Stimulated activated naive CD8-positive, alpha-beta T cell treated with anti-CD3 and anti-CD28 coated beads, Interleukin-15, Interleukin-2, amounts not matched to agents 100 ng/mL and 50 ng/mL, for 24 hours (primary cell): Measurements from ENCODE around the gene TRIM17.

Experiments
- H3K27ac Mint-ChIP-seq: one replicate; pipeline ENCODE4 v1.8.0; 2021; ENCODE audit warnings: mild to moderate bottlenecking, mixed read lengths
- H3K27me3 Mint-ChIP-seq: one replicate; pipeline ENCODE4 v1.8.0; 2021; ENCODE audit warnings: mixed read lengths
- H3K36me3 Mint-ChIP-seq: one replicate; pipeline ENCODE4 v1.8.0; 2021; ENCODE audit warnings: low read depth, mixed read lengths
- H3K4me1 Mint-ChIP-seq: one replicate; pipeline ENCODE4 v1.8.0; 2021; ENCODE audit warnings: low read depth, mixed read lengths
- H3K4me3 Mint-ChIP-seq: one replicate; pipeline ENCODE4 v1.8.0; 2021; ENCODE audit warnings: mild to moderate bottlenecking, mixed read lengths
- H3K9me3 Mint-ChIP-seq: one replicate; pipeline ENCODE4 v1.8.0; 2021; ENCODE audit warnings: mixed read lengths

TRIM17 gene

DNA sequence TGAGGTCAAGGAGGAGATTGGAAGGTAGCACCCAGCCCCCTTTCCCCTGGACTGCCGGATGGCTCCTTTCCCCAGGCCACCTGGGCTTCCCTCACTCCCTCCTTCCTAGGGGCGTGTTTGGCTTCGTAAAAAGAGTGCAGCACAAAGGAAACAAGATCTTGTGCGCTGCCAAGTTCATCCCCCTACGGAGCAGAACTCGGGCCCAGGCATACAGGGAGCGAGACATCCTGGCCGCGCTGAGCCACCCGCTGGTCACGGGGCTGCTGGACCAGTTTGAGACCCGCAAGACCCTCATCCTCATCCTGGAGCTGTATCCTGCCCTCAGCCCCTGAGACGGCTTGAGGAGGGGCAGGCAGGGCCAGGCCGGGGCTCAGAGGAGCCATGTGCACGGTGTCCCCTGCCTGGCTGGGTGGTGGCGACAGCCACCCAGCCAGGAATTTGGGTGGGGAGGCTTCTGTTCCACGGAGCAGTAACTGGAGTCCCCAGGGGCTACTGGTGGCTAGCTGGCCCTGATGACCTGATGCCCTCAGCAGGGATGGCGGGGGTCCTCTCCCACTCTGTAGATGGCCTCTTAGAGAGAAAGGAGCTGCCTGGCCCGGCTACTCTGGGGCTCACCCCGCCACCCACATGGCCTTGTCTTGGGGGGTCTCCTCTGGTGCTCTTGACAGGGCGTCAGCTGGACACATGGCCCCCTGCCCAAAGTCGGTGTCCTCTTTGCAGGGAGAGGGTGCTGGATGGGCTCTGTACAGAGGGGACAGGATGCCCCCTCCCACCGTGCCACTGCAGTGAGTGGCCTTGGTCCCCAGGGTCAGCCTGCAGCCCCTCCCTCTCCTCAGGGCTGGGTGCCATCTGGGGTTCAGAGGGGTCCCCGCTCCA is 49.6 kb downstream of the TRIM17 start:
- Mint-ChIP-seq H3K4me1 (no peaks in the 10 kb centered on the region), H3K27ac (no peak overlapping the region), H3K36me3 (no peaks in the 10 kb centered on the region), H3K4me3 (no peak overlapping the region), H3K27me3 (no peaks in the 10 kb centered on the region), H3K9me3 (no peaks in the 10 kb centered on the region)

DNA sequence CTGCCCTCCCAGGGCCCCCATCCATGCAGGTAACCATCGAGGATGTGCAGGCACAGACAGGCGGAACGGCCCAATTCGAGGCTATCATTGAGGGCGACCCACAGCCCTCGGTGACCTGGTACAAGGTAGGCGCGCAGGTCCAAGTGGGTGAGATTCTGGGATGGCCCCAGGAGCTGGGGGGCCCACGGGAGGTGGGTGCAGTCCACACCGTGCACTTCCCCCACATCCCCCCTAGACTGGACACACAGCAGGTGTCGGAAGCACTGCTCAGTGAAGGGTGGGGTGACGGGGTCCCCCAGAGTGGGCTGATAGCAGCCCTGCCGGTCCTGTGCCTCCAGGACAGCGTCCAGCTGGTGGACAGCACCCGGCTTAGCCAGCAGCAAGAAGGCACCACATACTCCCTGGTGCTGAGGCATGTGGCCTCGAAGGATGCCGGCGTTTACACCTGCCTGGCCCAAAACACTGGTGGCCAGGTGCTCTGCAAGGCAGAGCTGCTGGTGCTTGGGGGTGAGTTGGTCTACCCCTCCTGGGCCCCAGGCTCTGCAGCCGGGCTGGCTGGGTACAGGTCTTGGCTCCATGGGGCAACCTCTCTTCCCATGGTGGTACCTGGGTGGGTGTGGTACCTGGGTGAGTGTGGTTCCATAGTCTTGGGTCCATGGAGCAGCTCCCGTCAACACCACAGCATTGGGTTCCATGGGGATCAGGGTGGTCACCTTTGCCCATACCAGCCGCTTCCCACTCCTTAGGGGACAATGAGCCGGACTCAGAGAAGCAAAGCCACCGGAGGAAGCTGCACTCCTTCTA is 50.4 kb downstream of the TRIM17 start:
- H3K4me1 Mint-ChIP-seq, result no peaks in the 10 kb centered on the region
- no peaks in the 10 kb centered on the region for H3K27me3 Mint-ChIP-seq
- no peaks in the 10 kb centered on the region for H3K36me3 Mint-ChIP-seq
- H3K27ac Mint-ChIP-seq, result no peak overlapping the region
- H3K4me3 Mint-ChIP-seq, result no peak overlapping the region
- H3K9me3 Mint-ChIP-seq, result no peaks in the 10 kb centered on the region

DNA sequence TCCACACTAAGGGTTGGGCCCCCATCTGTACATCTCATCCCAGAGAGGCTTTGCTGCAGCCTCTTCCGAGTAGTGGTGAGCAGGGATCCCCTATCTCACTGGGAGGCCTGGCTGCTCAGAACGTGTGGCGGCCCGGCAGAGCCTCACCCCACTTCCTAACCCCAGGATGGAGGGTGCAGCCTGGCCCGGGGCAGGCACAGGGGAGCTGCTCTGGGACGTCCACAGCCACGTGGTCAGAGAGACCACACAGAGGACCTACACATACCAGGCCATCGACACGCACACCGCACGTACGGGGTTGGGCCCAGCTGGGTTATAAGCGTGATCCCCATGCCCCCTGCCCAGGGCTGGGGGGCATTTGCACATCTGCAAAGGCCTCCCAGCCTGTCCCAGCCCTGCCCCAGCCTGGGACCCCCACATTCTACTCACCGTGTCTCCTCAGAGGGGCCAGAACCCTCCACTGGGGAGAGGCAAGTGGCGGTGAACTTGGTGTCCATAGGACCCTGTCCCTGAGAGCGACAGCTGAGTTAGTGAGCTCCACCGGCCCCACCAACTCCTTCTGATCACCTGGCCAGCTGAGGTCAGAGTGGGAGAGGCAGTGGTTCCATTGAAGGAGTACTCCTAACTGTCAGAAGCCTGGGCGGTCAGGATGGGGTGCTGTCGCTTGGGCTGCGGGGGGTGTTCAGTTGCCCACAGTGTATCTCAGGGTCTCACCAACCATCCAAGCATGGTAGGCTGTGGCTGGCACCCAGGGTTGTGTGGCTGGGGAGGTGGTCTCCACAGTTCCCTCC is 51.2 kb downstream of the TRIM17 start:
- Mint-ChIP-seq H3K4me3 (no peak overlapping the region), H3K9me3 (no peaks in the 10 kb centered on the region), H3K27ac (no peak overlapping the region), H3K4me1 (no peaks in the 10 kb centered on the region), H3K27me3 (no peaks in the 10 kb centered on the region), H3K36me3 (no peaks in the 10 kb centered on the region)

DNA sequence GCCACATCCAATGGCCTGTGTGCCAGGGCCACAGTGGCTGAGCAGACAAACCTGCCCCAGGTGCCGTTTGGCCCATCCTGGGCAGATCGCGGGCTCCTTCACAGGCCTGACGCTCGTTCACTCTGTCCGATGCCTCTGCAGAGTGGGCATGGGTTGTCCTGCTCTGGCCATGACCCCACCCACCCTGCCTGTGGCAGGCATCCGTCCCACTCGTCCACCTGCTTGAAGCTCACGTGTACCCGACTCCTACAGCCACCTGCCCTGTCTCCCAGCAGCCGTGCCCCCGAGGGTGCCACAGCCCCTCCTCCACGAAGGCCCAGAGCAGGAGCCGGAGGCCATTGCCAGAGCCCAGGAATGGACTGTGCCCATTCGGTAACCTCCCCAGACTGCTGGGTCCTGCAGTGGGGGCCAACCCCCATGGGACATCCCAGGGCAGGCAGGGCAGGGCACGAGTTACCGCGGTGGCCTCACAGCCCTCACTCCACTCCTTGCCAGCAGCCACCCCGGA is 51.9 kb downstream of the TRIM17 start:
- H3K27ac Mint-ChIP-seq, result no peak overlapping the region
- no peak overlapping the region for H3K4me3 Mint-ChIP-seq
- H3K27me3 Mint-ChIP-seq, result no peaks in the 10 kb centered on the region
- H3K36me3 Mint-ChIP-seq, result no peaks in the 10 kb centered on the region
- no peaks in the 10 kb centered on the region for H3K4me1 Mint-ChIP-seq
- no peaks in the 10 kb centered on the region for H3K9me3 Mint-ChIP-seq

DNA sequence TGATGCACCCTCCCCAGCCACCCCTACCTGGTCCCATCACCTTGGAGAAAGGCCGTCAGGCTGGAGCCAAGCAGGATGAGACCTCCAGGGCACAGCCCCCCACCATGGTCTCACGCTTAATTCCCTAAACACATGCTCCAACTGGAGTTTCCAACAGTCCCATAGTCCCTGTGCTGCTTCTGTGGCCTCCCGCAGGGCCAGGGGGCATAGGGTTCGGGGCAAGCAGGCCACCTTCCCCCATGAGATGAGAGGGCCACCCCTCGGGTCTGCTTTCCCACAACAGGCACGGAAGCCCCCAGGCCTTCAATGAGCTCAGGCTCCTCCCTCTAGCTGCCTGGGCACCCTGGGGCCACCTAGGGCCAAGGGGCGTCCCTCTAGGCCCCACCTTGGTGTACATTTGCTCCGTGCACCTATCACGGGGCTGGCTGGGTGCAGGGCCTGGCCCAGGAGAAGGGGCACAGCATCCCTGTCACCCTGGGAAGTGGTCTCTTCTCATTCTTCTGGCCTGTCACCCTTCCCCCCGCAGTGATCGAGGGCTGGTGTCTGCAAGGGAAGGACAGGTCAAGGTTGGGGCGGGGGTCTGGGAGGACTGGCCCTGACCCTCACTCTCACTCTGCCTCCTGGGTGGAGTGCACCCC is 52.5 kb downstream of the TRIM17 start:
- no peaks in the 10 kb centered on the region for H3K9me3 Mint-ChIP-seq
- H3K27me3 Mint-ChIP-seq, result no peaks in the 10 kb centered on the region
- no peaks in the 10 kb centered on the region for H3K4me1 Mint-ChIP-seq
- no peak overlapping the region for H3K4me3 Mint-ChIP-seq
- no peak overlapping the region for H3K27ac Mint-ChIP-seq
- no peaks in the 10 kb centered on the region for H3K36me3 Mint-ChIP-seq

DNA sequence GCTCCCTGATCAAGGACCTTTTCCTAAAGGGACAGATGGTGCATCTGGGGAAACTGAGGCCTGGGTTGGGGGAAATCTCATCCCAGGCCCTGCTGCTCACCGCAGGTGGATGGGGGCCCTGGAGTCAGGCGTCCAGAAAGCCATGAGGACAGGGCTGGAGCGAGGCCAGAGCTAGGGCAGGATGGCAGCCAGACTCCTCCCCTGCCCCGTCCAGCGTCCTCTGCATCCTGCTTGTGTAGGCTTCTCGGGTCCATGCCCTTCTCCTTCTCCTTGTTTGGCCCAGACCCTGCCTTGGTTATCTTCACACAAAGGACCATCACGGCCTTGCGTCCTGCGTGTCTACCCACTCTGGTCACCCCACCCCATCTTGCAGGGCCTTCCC is 53.0 kb downstream of the TRIM17 start:
- H3K27me3 Mint-ChIP-seq, result no peaks in the 10 kb centered on the region
- no peaks in the 10 kb centered on the region for H3K36me3 Mint-ChIP-seq
- H3K4me3 Mint-ChIP-seq, result no peak overlapping the region

DNA sequence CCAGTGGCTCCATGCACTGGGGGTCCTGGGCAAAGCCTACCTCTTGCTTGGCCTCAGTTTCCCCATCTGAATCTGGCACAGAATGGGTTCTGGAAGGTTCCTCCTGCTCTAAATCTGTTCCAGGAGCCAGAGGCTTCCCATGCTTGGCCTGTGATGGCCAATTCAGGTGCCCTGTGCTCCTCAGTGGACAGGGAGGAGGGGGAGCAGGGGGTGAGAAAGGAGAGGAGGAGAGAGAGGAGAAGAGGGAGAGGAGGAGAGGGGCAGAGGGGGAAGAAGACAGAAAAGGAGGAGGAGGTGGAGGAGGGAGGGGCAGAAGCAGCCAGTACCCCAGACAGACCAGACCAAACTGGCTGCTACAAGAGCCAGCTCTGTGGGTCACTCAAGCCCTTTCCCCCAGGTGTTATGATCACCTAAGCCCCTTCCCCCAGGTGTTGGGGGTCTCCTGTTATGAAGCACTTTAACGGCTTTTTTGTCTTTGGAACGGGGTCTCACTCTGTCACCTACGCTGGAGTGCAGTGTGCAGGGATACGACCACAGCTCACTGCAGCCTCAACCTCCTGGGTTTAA is 53.7 kb downstream of the TRIM17 start:
- Mint-ChIP-seq H3K27me3 (no peaks in the 10 kb centered on the region), H3K4me1 (no peaks in the 10 kb centered on the region), H3K4me3 (no peak overlapping the region), H3K36me3 (no peaks in the 10 kb centered on the region), H3K27ac (no peak overlapping the region), H3K9me3 (no peaks in the 10 kb centered on the region)

More for the DNA sequence above, 53.0 kb downstream of the TRIM17 start:
- Mint-ChIP-seq H3K9me3 (no peaks in the 10 kb centered on the region), H3K27ac (no peak overlapping the region), H3K4me1 (no peaks in the 10 kb centered on the region)

DNA sequence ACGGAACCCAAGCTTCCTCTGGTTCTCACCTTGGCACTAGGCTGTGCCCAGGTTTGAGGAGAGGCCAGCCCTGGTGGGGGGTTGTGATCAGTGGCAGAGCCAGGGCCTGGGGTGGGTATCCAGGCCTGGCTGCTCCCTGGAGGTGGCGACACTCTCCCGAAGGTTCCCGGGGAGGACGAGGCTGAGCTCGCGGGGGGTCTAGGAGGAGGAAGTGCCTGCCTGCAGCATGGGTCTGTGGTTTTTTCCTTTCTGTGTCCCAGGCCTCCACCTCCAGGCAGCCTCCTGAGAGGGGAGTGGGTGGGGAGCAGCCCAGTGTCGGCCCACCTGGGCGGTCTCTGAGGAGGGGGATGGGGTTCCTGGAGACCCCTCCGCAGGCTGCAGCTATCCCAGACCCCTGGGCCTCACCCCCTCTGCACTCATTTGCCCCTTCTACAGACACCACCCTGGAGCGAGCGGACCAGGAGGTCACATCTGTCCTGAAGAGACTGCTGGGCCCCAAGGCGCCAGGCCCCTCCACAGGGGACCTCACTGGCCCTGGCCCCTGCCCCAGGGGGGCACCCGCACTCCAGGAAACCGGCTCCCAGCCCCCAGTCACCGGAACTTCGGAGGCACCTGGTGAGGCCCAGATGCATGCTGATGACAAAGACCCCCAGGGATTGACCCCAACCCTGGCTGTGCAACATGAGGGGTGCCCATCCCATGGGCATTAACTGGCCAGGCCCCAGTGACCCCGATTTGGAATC is 54.3 kb downstream of the TRIM17 start:
- H3K27ac Mint-ChIP-seq, result no peak overlapping the region
- no peaks in the 10 kb centered on the region for H3K9me3 Mint-ChIP-seq
- no peak overlapping the region for H3K4me3 Mint-ChIP-seq
- H3K4me1 Mint-ChIP-seq, result no peaks in the 10 kb centered on the region
- H3K27me3 Mint-ChIP-seq, result no peaks in the 10 kb centered on the region
- no peaks in the 10 kb centered on the region for H3K36me3 Mint-ChIP-seq

DNA sequence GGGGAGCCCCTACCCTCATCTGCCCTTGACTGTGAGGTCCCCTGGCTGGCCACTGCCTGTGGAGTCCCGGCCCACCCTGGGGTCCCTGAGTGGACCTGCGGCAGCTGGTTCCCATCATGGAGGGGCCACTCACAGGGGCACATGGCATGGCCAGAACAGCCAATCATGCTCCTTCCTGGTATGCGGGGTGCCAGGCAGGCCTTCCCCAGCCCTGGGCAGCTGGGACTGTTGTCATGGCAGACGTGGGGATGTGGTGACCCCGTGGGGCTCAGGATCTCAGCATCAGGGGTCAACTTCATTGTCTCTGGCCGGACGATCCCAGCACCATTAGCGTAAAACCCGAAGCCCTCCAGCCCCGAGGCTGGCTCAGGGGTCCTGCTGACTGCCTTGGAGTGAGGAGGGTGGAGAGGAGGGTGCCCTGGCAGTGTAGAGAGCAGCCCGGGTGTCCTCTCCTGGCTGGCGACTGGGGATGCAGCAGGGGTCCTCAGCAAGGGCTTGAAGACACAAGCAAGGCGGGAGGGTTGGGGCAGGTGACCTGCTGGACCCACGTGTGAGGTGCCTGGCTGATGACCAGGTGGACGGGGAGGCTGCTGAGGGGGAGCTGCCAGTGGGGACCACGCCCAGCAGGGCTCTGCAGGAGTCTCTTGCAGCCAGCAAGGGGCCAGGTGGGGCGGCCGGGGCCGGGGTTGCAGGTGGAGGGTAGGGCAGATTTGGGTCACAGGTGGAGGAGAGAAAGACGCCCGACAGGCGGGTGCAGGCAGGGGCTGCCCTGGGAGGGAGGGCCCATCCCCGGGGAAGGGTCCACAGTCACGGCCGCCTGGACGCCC is 55.1 kb downstream of the TRIM17 start:
- Mint-ChIP-seq H3K36me3 (no peaks in the 10 kb centered on the region), H3K9me3 (no peaks in the 10 kb centered on the region), H3K4me1 (no peaks in the 10 kb centered on the region), H3K4me3 (no peak overlapping the region), H3K27ac (no peak overlapping the region), H3K27me3 (no peaks in the 10 kb centered on the region)

DNA sequence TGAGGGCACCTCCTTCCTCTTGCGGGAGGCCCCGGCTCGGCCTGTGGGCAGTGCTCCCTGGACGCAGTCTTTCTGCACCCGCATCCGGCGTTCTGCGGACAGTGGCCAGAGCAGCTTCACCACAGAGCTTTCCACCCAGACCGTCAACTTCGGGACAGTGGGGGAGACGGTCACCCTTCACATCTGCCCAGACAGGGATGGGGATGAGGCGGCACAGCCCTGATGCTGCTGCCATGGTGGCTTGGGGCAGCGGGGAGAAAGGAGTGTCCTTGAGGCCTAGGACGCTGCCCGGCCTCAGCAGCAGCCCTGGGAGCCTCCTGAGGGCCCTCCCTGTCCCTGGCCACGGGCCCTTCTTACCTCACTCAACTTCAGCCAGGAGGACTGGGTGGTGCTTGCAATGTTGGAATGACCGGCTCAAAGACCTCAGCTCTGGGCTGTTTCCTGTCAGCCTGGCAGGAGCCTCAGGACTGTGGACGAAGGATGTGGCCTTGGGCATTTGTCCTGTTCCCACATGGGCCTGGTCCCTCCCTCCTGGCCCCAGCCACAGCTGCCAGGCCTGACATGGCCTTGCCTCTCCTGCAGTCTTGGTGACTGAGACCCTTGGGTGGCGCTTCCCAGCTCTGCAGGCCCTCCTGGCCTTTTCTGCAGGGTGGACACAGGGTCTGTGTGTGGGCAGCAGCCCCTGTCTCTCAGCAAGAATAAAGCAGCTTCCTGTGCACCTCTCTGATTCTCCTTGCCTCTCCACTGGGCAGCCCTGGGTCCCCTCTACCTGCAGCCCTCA is 55.9 kb downstream of the TRIM17 start:
- Mint-ChIP-seq H3K27ac (no peak overlapping the region), H3K9me3 (no peaks in the 10 kb centered on the region), H3K4me1 (no peaks in the 10 kb centered on the region), H3K36me3 (no peaks in the 10 kb centered on the region), H3K4me3 (no peak overlapping the region), H3K27me3 (no peaks in the 10 kb centered on the region)

DNA sequence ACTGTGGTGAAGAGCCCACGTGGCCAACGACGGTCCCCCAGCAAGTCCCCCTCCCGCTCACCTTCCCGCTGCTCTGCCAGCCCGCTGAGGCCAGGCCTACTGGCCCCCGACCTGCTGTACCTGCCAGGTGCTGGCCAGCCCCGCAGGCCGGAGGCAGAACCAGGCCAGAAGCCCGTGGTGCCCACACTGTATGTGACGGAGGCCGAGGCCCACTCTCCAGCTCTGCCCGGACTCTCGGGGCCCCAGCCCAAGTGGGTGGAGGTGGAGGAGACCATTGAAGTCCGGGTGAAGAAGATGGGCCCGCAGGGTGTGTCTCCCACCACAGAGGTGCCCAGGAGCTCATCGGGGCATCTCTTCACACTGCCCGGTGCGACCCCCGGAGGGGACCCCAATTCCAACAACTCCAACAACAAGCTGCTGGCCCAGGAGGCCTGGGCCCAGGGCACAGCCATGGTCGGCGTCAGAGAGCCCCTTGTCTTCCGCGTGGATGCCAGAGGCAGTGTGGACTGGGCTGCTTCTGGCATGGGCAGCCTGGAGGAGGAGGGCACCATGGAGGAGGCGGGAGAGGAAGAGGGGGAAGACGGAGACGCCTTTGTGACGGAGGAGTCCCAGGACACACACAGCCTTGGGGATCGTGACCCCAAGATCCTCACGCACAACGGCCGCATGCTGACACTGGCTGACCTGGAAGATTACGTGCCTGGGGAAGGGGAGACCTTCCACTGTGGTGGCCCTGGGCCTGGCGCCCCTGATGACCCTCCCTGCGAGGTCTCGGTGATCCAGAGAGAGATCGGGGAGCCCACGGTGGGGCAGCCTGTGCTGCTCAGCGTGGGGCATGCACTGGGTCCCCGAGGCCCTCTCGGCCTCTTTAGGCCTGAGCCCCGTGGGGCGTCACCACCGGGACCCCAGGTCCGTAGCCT is 56.8 kb downstream of the TRIM17 start:
- H3K27ac Mint-ChIP-seq, result no peak overlapping the region
- no peaks in the 10 kb centered on the region for H3K36me3 Mint-ChIP-seq

More for the DNA sequence above, 56.8 kb downstream of the TRIM17 start:
- H3K4me3 Mint-ChIP-seq, result no peak overlapping the region
- H3K27me3 Mint-ChIP-seq, result no peaks in the 10 kb centered on the region
- no peaks in the 10 kb centered on the region for H3K4me1 Mint-ChIP-seq
- H3K9me3 Mint-ChIP-seq, result no peaks in the 10 kb centered on the region
